ENCODE data around the gene KANSL1. TPM values are rescaled to one million over a fixed set of nuclear protein-coding genes. Genes with fewer than 3 reads are reported as not detected.

Gene KANSL1
- total RNA-seq, 1 donor from 2014 or later, result 106 TPM

DNA sequence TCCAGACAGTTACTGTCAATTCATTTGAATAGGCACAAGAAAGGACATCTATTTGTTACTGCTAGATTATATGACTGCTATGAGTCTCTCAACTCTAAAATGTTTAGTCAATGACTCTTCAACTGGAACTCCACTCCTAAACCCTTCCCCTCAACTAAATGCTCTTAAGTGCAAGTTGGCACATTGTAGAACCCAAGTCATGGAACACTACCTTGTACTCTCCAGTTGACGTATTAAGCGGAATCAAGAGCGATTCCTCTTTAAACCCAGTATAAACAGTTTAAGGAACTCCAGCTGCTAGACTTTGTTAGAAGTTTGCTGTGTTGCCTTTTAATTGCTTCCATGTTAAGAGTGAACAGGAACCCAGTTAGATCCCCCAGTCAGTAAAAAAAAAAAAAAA is 149.6 kb downstream of the KANSL1 start:
- FAIRE-seq (no peak), DNase-seq (ENCODE audit: low read depth) (no peak)
- TF ChIP-seq, protein P1, sequence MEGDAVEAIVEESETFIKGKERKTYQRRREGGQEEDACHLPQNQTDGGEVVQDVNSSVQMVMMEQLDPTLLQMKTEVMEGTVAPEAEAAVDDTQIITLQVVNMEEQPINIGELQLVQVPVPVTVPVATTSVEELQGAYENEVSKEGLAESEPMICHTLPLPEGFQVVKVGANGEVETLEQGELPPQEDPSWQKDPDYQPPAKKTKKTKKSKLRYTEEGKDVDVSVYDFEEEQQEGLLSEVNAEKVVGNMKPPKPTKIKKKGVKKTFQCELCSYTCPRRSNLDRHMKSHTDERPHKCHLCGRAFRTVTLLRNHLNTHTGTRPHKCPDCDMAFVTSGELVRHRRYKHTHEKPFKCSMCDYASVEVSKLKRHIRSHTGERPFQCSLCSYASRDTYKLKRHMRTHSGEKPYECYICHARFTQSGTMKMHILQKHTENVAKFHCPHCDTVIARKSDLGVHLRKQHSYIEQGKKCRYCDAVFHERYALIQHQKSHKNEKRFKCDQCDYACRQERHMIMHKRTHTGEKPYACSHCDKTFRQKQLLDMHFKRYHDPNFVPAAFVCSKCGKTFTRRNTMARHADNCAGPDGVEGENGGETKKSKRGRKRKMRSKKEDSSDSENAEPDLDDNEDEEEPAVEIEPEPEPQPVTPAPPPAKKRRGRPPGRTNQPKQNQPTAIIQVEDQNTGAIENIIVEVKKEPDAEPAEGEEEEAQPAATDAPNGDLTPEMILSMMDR (IDR thresholded peaks at IDR 0.05; ENCODE audit: insufficient read depth, low read length, severe bottlenecking), result no peak
- Histone ChIP-seq H3K36me3 (ENCODE audit: control insufficient read depth, insufficient read depth, low read length) (peaks cover 27% of the 10 kb centered on the region), H3K27me3 (ENCODE audit: control insufficient read depth, insufficient read depth, low read length) (no peaks in the 10 kb centered on the region), H3K4me3 (ENCODE audit: low read depth, low read length) (no peak overlapping the region)

DNA sequence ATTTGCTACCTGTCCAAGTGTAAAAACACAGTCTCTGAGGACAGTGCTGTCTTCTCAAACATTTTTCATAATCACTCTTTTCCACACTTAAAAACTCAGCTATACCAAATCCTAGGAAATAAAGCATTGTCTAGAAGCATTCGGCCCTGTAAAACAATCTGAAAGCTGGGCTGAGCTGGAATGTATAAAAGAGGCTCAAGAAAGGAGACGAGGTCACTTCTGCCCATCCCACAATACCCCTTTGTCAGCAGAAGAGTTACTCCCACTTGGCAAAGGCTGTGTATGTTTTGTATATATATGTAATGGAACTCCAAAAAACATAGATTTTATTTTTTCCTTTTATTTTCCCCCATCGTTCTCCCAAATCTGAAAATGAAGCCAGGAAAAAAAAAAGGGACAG is 150.3 kb downstream of the KANSL1 start:
- Histone ChIP-seq H3K4me3 (ENCODE audit: low read depth, low read length) (no peak overlapping the region), H3K27me3 (ENCODE audit: control insufficient read depth, insufficient read depth, low read length) (no peaks in the 10 kb centered on the region), H3K36me3 (ENCODE audit: control insufficient read depth, insufficient read depth, low read length) (peaks cover 33% of the 10 kb centered on the region)
- DNase-seq (ENCODE audit: low read depth), result no peak
- no peak for FAIRE-seq
- TF ChIP-seq, protein P1 (IDR thresholded peaks at IDR 0.05; ENCODE audit: insufficient read depth, low read length, severe bottlenecking), result no peak

DNA sequence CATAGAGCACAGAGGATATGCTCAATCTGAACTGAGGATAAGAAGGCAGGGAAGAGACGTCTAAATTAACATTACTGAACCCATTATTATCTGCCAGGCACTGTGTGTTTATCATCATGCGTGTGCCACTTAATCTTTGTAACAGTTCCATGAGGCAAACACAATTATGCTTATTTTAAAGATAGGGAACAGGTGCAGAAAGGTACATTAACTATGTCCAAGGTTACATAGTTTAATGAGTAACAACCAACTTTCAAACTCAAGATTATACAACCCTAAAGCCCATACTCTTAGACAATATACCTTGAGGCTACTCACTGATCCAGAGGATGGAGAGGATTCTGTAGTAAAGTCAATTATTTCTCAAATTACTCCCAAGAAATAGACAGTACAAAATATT is 151.0 kb downstream of the KANSL1 start:
- Histone ChIP-seq H3K27me3 (ENCODE audit: control insufficient read depth, insufficient read depth, low read length) (no peaks in the 10 kb centered on the region), H3K4me3 (ENCODE audit: low read depth, low read length) (no peak overlapping the region), H3K36me3 (ENCODE audit: control insufficient read depth, insufficient read depth, low read length) (peaks cover 36% of the 10 kb centered on the region)
- FAIRE-seq, result no peak
- TF ChIP-seq, protein P1 (IDR thresholded peaks at IDR 0.05; ENCODE audit: insufficient read depth, low read length, severe bottlenecking), result no peak
- no peak for DNase-seq (ENCODE audit: low read depth)

DNA sequence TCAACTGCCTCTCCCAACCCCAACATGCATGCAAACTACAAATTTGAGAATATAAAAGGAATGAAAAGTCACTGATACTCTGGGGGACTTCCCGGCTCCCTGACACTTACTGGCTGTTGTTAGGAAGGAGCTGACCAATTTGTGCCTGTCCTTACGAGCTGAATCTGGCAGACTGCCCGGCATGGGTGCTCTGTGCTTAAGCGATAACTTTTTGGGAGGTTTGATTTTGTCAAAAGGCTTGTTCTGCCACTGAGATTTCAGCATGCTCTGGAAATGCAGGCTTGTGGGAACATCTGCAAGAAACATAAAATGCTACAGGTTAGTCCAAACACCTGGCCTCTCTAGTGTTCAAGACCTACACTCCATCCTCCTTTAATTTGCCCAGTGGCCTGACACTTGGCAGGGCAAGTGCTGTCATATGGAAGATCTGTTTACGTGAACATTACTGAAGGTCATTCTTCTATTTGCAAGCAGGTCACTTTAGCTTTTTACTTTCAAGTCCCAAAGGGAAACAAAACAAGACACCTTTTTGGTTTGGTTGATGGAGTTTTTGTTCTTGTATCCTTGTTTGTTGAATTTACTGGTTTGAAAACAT is 153.5 kb downstream of the KANSL1 start:
- TF ChIP-seq, protein P1 (IDR thresholded peaks at IDR 0.05; ENCODE audit: insufficient read depth, low read length, severe bottlenecking), result no peak
- no peak for DNase-seq (ENCODE audit: low read depth)
- Histone ChIP-seq H3K4me3 (ENCODE audit: low read depth, low read length) (no peak overlapping the region), H3K27me3 (ENCODE audit: control insufficient read depth, insufficient read depth, low read length) (no peaks in the 10 kb centered on the region), H3K36me3 (ENCODE audit: control insufficient read depth, insufficient read depth, low read length) (peaks cover 39% of the 10 kb centered on the region)
- no peak for FAIRE-seq

DNA sequence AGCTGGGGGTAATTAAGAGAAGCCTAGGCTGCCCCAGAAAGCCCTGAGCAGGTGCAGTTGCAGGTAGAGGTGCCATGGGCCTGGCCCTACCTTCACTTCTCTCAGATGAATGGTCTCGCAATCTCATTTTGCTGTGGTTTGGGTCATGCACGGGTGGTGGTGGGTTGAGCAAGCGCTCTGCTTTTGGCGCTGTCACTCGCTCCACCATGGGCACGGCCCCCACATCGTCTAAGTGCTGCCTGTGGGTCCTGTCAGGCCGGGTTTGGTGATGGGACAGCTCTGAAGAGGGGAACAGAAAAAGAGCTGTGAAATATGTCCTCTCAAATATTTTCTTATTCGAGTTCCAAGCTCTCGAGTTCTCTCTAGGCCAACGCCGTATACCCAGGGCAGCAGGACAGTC is 154.3 kb downstream of the KANSL1 start:
- TF ChIP-seq, protein P1 (IDR thresholded peaks at IDR 0.05; ENCODE audit: insufficient read depth, low read length, severe bottlenecking), result no peak
- DNase-seq (ENCODE audit: low read depth), result no peak
- FAIRE-seq, result no peak
- Histone ChIP-seq H3K4me3 (ENCODE audit: low read depth, low read length) (no peak overlapping the region), H3K36me3 (ENCODE audit: control insufficient read depth, insufficient read depth, low read length) (peaks cover 40% of the 10 kb centered on the region), H3K27me3 (ENCODE audit: control insufficient read depth, insufficient read depth, low read length) (no peaks in the 10 kb centered on the region)

DNA sequence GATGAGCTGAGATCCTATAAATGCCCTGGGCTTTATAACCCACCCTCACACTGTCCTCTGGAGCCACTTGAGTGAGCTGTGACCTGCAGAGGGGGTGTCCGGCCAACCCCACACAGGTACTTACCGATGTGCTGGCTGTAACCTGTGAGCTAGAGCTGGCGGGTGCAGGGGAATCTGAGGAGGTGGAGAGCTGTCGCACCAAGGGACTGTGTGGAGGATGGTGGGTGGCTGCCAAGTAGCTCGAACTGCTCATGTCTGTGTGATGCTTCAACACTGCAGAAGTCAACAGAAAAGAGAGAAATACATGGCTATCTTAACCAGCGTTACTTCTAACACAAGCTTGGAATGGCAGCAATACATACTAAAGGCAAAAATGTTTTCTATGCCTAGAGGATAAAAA is 154.8 kb downstream of the KANSL1 start:
- DNase-seq (ENCODE audit: low read depth) (no peak), FAIRE-seq (no peak)
- no peaks in the 10 kb centered on the region for H3K27me3 ChIP-seq (ENCODE audit: control insufficient read depth, insufficient read depth, low read length)
- H3K4me3 ChIP-seq (ENCODE audit: low read depth, low read length), result no peak overlapping the region
- TF ChIP-seq, protein P1 (IDR thresholded peaks at IDR 0.05; ENCODE audit: insufficient read depth, low read length, severe bottlenecking), result no peak
- peaks cover 43% of the 10 kb centered on the region for H3K36me3 ChIP-seq (ENCODE audit: control insufficient read depth, insufficient read depth, low read length)
